PC-9 (cell line): ENCODE data around the gene PWWP2B.

Experiments
- CTCF ChIP-seq: fragments of 200-600 bp; sonication (generic); conservative IDR thresholded peaks from 2 replicates; pipeline ENCODE4 v1.6.1; 2017; ENCODE audit warnings: mixed run types, antibody characterized with exemption, mild to moderate bottlenecking, moderate library complexity
- EZH2 ChIP-seq: fragments of 200-600 bp; sonication (generic); IDR thresholded peaks from 2 replicates; pipeline ENCODE4 v1.8.0; 2017; ENCODE audit warnings: antibody characterized with exemption, low read depth

GRCh38 chr10:132455441-132455971, 58.5 kb downstream of the PWWP2B start:
- no peak for TF ChIP-seq EZH2
- TF ChIP-seq CTCF: no peak
